HG03442 (cell line): Measurements from ENCODE around the gene DOK7.

ENCODE experiments used
- ATAC-seq: cut with Tn5 transposase; IDR thresholded peaks from one replicate; pipeline ENCODE4 v1.9.1; 2021; ENCODE audit warnings: mild to moderate bottlenecking, moderate library complexity; ENCODE audit not compliant: unreplicated experiment

Gene DOK7, protein sequence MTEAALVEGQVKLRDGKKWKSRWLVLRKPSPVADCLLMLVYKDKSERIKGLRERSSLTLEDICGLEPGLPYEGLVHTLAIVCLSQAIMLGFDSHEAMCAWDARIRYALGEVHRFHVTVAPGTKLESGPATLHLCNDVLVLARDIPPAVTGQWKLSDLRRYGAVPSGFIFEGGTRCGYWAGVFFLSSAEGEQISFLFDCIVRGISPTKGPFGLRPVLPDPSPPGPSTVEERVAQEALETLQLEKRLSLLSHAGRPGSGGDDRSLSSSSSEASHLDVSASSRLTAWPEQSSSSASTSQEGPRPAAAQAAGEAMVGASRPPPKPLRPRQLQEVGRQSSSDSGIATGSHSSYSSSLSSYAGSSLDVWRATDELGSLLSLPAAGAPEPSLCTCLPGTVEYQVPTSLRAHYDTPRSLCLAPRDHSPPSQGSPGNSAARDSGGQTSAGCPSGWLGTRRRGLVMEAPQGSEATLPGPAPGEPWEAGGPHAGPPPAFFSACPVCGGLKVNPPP

DNA sequence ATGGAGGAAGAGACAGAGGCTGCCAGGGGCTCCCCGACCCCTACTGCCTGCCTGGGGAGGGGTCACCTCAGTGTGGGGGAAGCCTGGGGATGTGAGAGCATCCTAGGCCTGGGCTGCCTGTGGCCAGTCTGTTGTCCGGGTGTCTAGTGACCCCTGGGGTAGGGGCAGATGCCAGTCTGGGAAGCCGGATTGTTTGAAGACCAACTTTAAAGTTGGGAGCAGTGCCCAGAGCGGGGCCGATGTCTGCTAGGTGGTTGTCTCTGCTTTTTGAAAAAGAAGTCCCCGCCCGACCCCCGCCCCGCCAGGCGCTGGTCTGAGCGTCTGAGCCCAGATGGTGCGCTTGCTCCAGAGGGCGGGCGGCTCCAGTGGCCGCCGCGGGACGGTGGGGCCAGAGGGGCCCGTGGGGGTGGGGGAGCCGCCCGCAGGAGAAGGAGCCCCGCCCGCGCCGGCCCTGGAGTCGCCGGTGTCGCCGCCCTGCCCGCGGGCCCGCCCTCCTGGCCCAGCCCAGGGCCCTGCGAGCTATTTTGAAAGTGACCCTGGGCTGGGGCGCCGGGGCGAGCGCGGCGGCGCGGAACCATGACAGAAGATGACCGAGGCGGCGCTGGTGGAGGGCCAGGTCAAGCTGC, at the start of gene DOK7:
TSS of gene DOK7 (plus strand) at position 517 of the 626 bp plus-strand sequence. CDS start at position 587, 70 bp downstream.
- no peak for ATAC-seq

DNA sequence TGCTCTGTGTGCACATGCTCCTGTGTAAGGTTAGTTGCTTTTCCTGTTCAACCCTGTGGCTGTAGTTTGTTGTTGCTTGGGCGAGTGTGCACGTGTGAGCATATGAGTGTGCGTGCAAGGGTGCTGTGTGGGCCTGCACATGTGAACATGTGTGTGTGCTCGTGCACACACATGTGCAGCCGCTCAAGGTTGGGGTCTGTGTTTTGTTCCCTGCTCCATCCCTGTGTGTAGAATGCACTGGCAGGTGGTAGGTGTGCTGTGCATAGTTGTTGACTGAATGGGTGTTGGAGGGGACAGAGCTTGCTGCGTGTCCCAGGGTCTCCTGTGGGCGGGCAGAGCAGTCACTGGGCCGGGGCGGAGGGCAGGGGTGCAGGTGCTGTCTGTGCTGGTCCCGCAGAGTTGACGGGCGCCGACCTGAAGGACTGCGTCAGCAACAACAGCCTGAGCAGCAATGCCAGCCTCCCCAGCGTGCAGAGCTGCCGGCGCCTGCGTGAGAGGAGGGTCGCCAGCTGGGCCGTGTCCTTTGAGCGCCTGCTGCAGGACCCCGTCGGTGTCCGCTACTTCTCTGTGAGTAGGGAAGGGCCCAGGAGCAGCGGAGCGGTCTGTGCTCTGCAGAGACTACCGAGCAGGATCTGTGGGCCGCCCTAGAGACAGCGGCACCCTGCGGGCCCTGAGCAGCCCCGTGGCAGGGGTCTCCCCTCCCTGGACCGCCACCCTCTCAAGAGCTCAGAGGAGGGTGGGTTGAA, 49.3 kb upstream of the DOK7 start:
- no peak for ATAC-seq

DNA sequence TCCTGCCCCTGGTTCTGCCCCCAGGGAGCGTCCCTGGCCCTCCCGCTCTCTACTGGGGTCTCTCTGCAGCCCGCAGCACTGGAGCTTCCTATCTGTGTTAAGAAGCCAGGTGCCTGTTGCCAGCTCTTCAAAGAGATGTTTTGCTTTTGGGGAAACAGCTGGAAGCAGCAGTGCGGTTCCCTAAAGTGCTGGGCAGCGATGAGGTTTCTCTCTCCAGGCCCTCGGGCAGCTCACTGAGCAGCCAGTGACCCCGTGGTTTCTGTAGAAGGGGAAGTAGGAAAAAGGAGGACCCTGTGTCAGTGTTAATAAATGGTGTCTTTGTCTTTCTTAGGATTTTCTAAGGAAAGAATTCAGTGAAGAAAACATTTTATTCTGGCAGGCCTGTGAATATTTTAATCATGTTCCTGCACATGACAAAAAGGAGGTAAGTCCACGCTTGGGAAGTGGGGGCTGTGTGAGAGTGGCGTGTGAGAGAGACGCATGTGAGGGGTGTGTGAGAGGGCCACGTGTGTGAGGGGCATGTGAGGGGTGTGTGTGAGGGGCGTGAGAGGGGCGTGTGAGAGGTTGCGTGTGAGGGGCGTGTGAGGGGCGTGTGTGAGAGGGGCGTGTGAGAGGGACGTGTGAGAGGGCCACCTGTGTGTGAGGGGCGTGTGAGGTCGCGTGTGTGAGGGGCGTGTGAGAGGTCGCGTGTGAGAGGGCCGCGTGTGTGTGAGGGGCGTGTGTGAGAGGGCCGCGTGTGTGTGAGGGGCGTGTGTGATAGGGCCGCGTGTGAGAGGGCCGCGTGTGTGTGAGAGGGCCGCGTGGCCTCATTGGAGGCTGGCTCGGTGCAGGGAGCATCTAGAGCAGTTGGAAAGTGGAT, 48.5 kb upstream of the DOK7 start:
- no peak for ATAC-seq

DNA sequence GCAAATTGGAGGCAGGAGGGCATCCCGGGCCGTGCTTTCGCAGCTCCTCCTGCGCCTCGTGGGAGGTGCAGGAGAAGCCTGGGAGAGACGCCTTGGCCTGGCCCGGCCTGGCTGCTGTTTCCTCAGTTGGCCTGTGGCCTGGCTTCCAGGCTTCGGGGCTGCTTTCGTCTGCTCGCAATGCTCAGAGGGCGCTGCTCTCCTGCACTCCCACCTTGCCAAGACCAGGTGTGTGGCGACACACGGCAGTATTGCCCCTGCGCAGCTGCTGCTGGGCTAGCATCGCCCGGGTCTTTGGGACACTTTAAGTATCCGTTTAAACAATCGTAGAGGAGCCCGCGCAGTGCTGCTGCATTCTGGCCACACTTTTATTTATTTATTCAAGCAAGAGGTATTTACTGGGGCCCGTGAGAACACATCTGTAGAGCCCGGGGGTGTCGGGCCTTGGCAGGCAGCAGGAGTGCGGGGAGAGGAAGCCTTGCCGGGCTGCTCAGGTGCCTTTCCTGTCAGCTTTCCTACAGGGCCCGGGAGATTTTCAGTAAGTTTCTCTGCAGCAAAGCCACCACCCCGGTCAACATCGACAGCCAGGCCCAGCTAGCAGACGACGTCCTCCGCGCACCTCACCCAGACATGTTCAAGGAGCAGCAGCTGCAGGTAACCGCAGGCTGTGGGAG, 47.5 kb upstream of the DOK7 start:
- no peak for ATAC-seq

DNA sequence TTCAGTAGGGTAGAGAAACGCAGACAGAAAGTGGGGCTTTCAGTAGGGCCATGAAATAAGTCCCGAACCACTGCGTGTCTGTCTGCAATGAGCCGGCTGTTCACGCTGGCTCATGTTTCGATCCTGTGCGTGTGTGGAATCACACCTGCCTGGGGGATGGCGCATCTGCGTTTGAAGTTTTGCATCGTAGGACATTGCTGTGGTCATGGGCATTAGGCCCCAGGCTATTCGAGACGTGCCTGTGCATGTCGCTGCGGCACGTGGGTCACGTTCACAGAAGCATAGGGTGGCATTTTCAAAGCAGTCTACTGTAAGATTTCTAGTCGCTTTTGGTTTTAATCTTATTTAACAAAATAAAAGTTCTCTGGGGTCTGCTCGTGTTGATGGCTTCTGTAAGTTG, 46.8 kb upstream of the DOK7 start:
- ATAC-seq: no peak

DNA sequence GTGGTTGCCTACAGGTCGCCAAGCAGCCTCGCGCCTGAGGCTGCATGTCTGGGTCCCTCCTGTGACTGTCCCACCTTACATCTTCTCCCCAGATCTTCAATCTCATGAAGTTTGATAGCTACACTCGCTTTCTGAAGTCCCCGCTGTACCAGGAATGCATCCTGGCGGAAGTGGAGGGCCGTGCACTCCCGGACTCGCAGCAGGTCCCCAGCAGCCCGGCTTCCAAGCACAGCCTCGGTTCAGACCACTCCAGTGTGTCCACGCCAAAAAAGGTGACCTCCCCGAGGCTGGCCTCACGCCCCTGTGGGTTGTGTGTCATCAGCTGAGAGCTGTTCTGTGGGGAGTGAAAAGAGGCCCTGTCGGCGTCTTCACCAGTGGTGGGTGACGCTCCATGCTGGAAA, 46.3 kb upstream of the DOK7 start:
- ATAC-seq: no peak

DNA sequence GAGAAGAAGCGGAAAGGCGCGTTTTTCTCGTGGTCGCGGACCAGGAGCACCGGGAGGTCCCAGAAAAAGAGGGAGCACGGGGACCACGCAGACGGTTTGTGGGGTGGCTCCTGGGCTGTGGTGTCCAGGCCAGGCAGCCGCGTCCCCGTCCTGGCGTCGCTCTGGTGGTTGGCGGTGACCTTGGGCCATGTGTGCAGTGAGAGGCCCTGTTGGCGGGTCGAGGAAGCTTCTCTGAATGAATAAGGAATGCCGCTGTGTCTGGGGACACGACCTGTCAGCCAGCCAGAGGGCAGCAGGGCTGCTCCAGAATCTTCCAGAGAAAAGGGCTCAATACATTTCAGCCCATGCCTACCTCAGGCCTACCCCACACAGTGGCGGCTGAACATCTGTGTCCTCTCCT, 45.7 kb upstream of the DOK7 start:
- no peak for ATAC-seq

DNA sequence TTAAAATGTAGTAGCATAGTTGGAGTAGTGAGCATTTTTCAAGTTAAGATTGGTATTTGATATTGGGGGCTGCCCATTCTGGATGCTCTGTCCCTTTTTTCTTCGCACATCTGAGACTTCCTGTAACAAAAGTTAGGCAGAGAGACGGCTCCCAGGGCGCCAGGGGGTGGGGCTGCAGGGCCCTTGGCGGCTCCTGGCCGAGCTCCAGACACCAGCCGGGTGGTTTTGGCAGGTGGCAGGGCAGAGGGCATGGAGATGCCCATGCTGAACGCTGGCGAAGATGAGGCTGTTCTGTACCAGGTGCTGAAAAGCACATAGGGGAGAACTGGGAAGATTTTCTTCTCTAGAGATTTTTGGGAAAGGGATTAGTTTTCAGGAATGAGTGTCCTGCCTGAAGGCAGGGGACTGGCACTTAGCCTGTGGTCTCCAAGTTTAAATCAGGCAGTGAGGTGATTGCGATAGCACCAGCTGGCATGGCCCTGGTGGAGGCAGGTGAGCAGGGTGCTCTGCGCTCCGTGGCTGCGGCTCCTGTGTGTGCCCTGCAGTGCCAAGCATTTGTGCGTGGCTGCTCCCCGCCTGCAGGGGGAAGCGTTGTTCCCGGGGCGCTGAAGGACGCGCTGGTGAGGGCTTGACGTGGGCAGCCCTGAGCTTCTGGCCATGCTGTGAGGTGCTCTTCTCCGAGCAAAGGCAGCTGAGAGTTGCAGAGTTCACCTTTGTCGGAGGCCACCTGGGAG, 44.9 kb upstream of the DOK7 start:
- ATAC-seq: no peak

DNA sequence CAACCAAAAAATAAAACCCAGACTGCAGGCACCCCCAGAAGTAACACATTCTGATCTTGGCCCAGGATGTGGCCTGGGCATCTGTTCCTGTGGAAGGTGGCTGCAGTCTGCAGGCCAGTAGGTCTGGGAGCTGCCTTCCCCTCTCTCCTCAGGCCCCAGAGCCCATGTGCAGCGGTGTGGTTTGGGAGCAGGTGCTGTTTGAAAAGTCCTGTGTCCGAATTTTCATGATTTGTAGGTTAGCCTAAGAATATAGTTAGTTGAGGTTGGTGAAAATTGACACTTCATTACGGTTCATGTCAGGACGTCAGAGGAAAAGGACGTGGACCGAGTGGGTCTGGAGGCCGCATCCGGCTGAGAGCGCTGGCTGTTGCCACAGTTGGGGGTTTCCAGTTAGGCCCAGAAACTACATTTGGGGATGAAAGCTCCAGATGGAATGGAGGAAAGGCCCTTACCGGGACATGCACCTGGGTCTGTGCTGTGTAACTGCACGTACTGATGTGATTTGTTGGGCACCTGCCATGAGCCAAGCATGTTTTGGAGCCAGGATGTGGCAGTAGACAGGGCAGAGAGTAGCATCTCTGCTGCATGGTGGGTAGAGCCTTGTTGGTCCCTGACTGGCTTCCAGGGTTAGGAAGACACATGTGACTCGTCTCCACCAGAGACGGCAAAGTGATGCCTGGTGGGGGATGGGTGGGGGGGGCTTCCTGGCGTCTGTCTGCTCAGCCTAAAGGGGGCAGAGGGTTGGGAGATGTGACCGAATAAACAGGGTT, 43.1 kb upstream of the DOK7 start:
- ATAC-seq: no peak

DNA sequence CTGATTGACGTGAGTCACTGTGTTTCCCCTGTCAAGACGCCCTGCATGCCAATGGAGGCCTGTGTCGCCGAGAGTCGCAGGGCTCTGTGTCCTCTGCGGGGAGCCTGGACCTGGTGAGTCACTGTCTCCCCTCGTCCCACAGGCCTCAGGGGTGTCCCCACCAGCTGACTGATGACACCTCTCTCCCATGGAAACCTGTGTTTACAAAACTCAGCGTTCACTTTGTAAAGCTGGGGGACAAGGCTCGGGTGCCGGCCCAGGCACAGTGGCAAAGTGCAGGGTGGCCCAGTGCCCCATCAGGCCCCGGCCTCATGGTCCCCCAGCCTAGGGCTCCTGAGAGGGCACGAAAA, 42.5 kb upstream of the DOK7 start:
- ATAC-seq: no peak

DNA sequence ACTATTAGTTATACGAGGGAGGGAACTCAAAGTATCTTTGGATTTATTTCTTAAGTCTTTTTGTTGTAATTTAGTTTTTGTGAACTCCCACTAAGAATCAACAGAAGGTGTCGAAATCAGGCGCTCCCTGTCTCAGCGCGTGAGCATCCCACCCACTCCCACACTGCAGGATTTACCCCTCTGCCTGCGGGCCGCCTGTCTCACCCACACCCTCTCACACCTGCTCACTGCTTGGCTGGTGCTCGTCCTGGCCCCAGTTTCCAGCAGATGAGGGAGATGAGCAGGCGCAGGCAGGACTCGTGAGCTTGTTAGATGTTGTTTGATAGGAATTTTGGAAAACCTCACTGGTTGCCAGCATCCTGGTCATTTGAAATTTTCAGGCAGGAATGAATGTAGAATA, 42.1 kb upstream of the DOK7 start:
- no peak for ATAC-seq

DNA sequence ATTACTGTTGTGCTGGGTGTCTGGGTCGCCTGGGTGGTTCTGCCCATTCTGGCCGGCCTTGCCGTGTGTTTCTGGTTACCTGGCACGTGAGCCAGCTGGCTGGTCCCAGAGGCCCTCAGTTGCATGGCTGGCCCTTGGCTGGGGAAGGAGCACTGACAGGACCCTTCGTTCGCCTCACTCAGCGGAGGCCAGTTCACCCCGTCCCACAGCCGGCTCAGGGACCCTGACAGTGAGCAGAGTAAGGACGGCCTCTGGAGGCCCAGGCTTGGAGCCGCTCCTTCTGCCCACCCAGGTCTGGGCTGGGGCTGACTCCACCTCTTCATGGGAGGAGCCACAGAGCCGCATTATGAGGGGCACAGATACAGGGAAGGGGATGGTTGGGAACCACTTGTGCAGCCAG, 41.6 kb upstream of the DOK7 start:
- ATAC-seq: no peak

DNA sequence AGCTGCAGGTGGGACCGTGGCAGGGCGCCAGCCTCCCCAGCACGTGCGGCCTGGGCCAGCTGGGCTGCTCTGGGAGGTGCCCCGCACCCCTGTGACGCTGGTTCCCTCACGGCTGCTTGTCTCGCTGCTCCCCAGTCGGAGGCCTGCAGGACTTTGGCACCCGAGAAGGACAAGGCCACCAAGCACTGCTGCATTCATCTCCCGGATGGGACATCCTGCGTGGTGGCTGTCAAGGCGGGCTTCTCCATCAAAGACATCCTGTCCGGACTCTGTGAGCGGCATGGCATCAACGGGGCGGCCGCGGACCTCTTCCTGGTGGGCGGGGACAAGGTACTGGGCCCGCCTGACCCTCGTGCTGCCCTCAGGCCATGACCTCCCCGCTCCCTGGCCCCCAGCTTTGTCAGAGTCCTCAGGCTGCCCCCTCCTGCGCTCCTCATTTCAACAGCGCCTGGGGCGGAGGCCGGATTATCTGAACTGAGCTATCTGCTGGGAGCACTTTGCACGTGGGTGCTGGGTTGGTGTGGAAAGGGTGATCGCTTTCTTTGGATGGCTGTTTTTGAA, 40.8 kb upstream of the DOK7 start:
- ATAC-seq: no peak

DNA sequence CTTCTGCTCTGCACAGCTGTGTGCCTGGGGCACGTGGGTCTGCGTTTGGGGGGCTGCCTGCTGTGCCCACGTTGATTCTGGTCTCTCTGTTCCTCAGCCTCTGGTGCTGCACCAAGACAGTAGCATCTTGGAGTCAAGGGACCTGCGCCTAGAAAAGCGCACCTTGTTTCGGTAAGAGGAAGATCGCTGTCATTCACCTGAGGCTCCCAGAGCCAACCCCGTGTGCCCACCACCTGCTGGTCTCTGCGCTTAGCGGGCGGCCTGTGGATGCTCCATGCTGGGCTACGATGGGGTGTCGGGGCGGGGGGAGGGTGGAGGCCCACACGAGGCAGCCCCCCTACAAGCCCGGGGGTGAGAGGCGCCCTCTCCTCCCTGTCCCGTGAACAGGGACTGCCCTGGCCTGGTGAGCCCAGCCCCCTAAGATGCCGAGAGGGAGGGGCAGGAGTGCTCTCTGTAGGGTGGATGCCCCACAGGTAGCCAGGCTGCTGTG, 40.3 kb upstream of the DOK7 start:
- no peak for ATAC-seq

DNA sequence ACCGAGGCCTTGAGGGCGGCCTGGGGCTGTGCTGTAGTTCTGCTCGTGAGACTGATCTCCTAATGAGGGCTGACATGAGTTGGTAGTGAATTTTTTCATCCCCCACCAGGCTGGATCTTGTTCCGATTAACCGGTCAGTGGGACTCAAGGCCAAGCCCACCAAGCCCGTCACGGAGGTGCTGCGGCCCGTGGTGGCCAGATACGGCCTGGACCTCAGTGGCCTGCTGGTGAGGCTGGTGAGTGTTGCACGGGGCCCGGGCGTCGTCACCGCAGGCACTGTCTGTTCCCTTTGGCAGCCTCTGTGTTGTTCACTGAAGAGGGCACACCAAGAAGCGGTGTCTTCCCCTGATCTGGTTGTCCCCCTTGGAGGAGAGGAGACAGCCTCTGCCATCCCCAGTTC, 39.7 kb upstream of the DOK7 start:
- no peak for ATAC-seq

DNA sequence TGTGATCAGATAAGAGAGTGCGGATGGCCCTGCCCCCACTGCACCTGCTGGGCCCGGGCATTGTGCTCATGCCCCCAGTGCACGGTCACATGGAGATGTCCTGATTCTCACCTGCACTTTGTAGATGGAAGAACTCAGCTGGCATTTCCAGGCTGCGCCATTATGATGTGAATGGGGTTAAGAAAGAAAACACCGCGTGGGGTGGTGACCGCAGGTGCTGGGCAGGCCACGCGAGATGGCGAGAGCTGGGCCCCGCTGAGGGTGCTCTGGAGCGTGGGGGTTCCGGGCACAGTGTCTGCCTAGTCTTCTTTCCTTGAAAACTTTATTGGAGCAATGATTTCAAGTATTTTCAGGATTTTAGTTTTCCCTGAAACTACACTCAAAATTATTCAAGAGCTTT, 39.2 kb upstream of the DOK7 start:
- ATAC-seq: no peak

DNA sequence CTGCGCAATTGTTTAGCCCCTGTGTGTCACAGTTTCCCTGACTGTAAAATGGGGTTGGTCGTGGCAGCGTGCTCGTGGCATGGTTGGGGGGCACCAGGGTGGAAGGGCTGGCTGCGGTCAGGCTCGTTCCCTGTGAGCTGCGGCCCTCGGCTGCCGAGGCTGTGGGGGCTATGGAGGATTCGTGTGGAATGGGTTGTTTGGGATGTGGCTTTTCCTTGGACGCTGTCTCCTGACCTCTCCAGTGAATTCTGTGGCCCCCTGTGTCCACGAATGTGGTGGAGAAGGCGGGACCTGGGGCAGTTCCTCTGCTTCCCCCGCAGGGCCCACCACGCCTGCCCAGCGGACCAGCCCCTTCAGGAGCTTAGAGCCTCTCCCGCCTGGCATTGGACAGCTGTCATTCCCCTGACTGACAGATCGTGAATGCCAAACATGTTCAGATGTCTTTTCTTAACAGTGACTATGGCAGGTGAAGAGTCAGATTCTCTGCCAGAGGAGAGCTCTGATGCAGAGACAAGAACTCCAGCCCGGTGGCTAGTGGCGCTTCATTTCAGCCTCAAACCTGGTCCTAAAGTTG, 38.5 kb upstream of the DOK7 start:
- no peak for ATAC-seq

DNA sequence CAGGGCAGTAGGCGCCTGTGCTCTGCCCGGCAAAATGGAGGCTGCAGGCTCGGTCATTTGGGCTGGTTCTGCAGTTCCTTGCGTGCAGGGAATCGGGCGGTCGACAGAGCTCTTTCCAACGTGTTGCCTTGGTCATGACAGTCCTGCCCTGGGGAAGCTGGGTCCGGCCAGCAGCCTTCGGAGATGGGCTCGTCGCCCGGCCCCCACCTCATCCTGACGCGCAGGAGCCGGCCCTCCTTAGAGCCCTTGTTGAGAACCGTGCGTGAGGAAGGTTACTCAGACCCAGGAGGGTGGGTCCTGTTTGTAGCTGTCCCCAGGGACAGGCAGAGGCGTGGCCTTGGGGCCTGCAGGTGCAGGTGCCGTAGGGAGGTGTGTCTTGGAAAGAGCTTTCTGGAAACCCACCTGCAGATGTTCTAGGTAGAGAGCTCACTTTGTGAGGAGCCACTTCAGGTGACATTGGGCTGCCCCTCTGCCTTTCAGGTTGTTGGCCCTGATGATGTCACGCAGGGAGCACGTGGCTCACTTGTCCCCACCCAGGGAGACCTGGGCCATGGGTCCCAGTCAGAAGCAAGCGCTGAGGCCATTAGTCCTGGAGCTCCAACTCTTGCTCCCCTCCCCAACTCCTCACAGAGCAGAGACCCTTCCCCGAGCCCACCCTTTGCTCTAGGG, 36.5 kb upstream of the DOK7 start:
- no peak for ATAC-seq
